DND-41 (cell line): ENCODE data around the gene MRPS26.

Experiments
- EZH2 ChIP-seq: IDR thresholded peaks from 3 replicates; pipeline ENCODE4 v1.6.1; 2012; ENCODE audit warnings: borderline replicate concordance, low read depth, mild to moderate bottlenecking, moderate library complexity, low read length, inconsistent platforms; ENCODE audit not compliant: severe bottlenecking
- TF ChIP-seq, protein P1 (sequence below): IDR thresholded peaks from 2 replicates; pipeline ENCODE4 v1.5.1; 2012; ENCODE audit warnings: borderline replicate concordance, low read length, moderate library complexity, mild to moderate bottlenecking; ENCODE audit not compliant: poor library complexity, severe bottlenecking; ENCODE audit errors: extremely low read depth

DNA sequence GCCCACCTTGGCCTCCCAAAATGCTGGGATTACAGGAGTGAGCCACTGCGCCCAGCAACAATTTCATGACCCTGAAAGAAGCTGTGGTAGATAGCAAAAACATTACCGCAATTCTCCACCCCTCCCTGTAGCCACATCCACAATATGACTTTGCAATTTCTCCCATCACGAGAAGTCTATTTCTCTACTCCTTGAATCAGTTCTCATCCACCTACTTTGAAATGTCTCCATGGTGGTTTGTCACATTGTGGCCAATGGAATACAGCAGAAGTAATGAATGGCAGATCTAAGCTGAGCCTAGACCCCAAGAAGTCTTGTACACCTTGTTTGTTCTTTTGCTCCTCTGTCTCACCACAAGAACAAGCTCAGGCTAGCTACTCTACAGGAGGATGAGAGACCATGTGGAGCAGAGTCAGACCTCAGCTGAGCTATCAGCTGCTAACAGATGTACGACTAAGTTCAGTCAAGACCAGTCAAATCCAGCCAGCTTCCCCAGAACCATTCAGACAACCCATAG, 31.8 kb downstream of the MRPS26 start:
- no peak for TF ChIP-seq EZH2
- TF ChIP-seq, protein P1, sequence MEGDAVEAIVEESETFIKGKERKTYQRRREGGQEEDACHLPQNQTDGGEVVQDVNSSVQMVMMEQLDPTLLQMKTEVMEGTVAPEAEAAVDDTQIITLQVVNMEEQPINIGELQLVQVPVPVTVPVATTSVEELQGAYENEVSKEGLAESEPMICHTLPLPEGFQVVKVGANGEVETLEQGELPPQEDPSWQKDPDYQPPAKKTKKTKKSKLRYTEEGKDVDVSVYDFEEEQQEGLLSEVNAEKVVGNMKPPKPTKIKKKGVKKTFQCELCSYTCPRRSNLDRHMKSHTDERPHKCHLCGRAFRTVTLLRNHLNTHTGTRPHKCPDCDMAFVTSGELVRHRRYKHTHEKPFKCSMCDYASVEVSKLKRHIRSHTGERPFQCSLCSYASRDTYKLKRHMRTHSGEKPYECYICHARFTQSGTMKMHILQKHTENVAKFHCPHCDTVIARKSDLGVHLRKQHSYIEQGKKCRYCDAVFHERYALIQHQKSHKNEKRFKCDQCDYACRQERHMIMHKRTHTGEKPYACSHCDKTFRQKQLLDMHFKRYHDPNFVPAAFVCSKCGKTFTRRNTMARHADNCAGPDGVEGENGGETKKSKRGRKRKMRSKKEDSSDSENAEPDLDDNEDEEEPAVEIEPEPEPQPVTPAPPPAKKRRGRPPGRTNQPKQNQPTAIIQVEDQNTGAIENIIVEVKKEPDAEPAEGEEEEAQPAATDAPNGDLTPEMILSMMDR = no peak
